Tibial artery (tissue), 4 donors: ENCODE measurements around the gene PARK7.
A peak's percentile ranks its signal among the peaks of the same experiment; 100 is the strongest.

Experiments used
- DNase-seq, 2 donors: peaks; one replicate each; pipeline ENCODE4 v3.0.0-alpha.2; 2019
- H3K27ac ChIP-seq, 2 donors: fragments of 200-600 bp; sonication (generic) in 1 of 2; 1 replicate in 1 of 2; 2 replicates in 1 of 2; pipeline ENCODE4 v1.5.1; 2018 to 2019; ENCODE audit warnings: mild to moderate bottlenecking in 1 of 2
- H3K27me3 ChIP-seq, 2 donors: fragments of 200-600 bp; sonication (generic) in 1 of 2; one replicate each; pipeline versions ENCODE4 v1.5.1 to v1.6.0; 2016 to 2019
- H3K36me3 ChIP-seq, 3 donors: fragments of 200-600 bp; sonication (generic) in 2 of 3; one replicate each; pipeline ENCODE4 v1.5.1; 2016 to 2019; ENCODE audit warnings: mild to moderate bottlenecking in 2 of 3
- H3K4me1 ChIP-seq, 4 donors: fragments of 200-600 bp; sonication (generic) in 2 of 4; 1 replicate in 3 of 4; 2 replicates in 1 of 4; pipeline ENCODE4 v1.5.1; 2016 to 2019
- H3K4me3 ChIP-seq, 2 donors: fragments of 200-600 bp; sonication (generic) in 1 of 2; 1 replicate in 1 of 2; 2 replicates in 1 of 2; pipeline ENCODE4 v1.5.1; 2018 to 2019; ENCODE audit warnings: mild to moderate bottlenecking in 2 of 2
- H3K9me3 ChIP-seq, 3 donors: fragments of 200-600 bp; sonication (generic) in 1 of 3; one replicate each; pipeline ENCODE4 v1.5.1; 2016 to 2019
- CTCF ChIP-seq, 2 experiments: fragments of 200-600 bp in 1 of 2; fragments of 450-650 bp in 1 of 2; IDR thresholded peaks; one replicate each; pipeline ENCODE4 v1.5.1; 2017 to 2019; ENCODE audit warnings: antibody characterized with exemption in 2 of 2, mild to moderate bottlenecking in 1 of 2, moderate library complexity in 1 of 2
- intact Hi-C: fragments of 100-400 bp; cut with DNase I; formaldehyde crosslinking; loops from one replicate; pipeline ENCODE4 v1.15.0; 2023; ENCODE audit warnings: low total_unique reads

PARK7 gene

GRCh38 chr1:8026976-8027747, 65.7 kb downstream of the PARK7 start:
- Histone ChIP-seq H3K27me3 (no peaks in the 10 kb centered on the region), H3K36me3 (peaks cover 0 to 8% (median 0%) of the 10 kb centered on the region in 3 donors), H3K4me3 (peak overlapping the region; percentile 90 to 91), H3K9me3 (no peaks in the 10 kb centered on the region), H3K27ac (peak overlapping the region; percentile 96 to 98), H3K4me1 (peaks cover 0 to 46% (median 30%) of the 10 kb centered on the region in 4 donors)
- no peak for TF ChIP-seq CTCF (IDR thresholded peaks at IDR 0.05)
- DNase-seq: peak; percentile 45 to 82
- intact Hi-C loops: no loop called here

GRCh38 chr1:8027748-8028570, 66.4 kb downstream of the PARK7 start:
- no peak for DNase-seq
- H3K4me1 ChIP-seq: peaks cover 0 to 38% (median 26%) of the 10 kb centered on the region in 4 donors
- H3K9me3 ChIP-seq: no peaks in the 10 kb centered on the region
- no peak for TF ChIP-seq CTCF (IDR thresholded peaks at IDR 0.05)
- intact Hi-C loops: no loop called here
- peak overlapping the region; percentile 96 to 98 for H3K27ac ChIP-seq
- no peaks in the 10 kb centered on the region for H3K27me3 ChIP-seq
- H3K4me3 ChIP-seq: peak overlapping the region; percentile 90 to 91
- H3K36me3 ChIP-seq: peaks cover 0 to 8% (median 0%) of the 10 kb centered on the region in 3 donors

GRCh38 chr1:8028571-8028910, 67.0 kb downstream of the PARK7 start:
- TF ChIP-seq CTCF (IDR thresholded peaks at IDR 0.05): no peak
- H3K27ac ChIP-seq: peak overlapping the region; percentile 96 to 98
- intact Hi-C loops: no loop called here
- H3K4me3 ChIP-seq: no peak overlapping the region
- no peaks in the 10 kb centered on the region for H3K9me3 ChIP-seq
- peaks cover 0 to 35% (median 26%) of the 10 kb centered on the region in 4 donors for H3K4me1 ChIP-seq
- DNase-seq: no peak
- H3K27me3 ChIP-seq: no peaks in the 10 kb centered on the region
- H3K36me3 ChIP-seq: peaks cover 0 to 8% (median 0%) of the 10 kb centered on the region in 3 donors

GRCh38 chr1:8031176-8031785, 69.8 kb downstream of the PARK7 start:
- H3K4me3 ChIP-seq: no peak overlapping the region
- peaks cover 0 to 35% (median 26%) of the 10 kb centered on the region in 4 donors for H3K4me1 ChIP-seq
- no peaks in the 10 kb centered on the region for H3K36me3 ChIP-seq
- no peaks in the 10 kb centered on the region for H3K27me3 ChIP-seq
- intact Hi-C loops: loop anchor here (10.0 kb wide), 1 partner anchor 204 kb away; no protein-coding TSS in a partner anchor
- DNase-seq: no peak
- H3K9me3 ChIP-seq: no peaks in the 10 kb centered on the region
- peak; percentile 66 to 79 for TF ChIP-seq CTCF (IDR thresholded peaks at IDR 0.05)
- peak overlapping the region in 1 of 2 donors; percentile 27 for H3K27ac ChIP-seq

GRCh38 chr1:8032366-8032910, 70.9 kb downstream of the PARK7 start:
- TF ChIP-seq CTCF (IDR thresholded peaks at IDR 0.05): no peak
- DNase-seq: no peak
- Histone ChIP-seq H3K27me3 (no peaks in the 10 kb centered on the region), H3K9me3 (no peaks in the 10 kb centered on the region), H3K4me1 (peaks cover 0 to 29% (median 21%) of the 10 kb centered on the region in 4 donors), H3K36me3 (no peaks in the 10 kb centered on the region), H3K27ac (no peak overlapping the region), H3K4me3 (no peak overlapping the region)
- intact Hi-C loops: loop anchor here (10.0 kb wide), 1 partner anchor 202 kb away; no protein-coding TSS in a partner anchor
